ENCODE measurements around the gene BTBD2.

The BTBD2 gene

GRCh38 chr19:2018752-2019151, 3.2 kb upstream of the BTBD2 start:
- no peak for ATAC-seq
- TF ChIP-seq GLIS3 (CRISPR knock-in tag; IDR thresholded peaks at IDR 0.05) (no peak), RARB (CRISPR knock-in tag; IDR thresholded peaks at IDR 0.05) (no peak), ZFP30 (CRISPR knock-in tag; IDR thresholded peaks at IDR 0.05) (no peak), ZNF8 (CRISPR knock-in tag; IDR thresholded peaks at IDR 0.05) (no peak), TCF4 (CRISPR knock-in tag; IDR thresholded peaks at IDR 0.05; ENCODE audit: borderline replicate concordance) (no peak), ISL1 (CRISPR knock-in tag; IDR thresholded peaks at IDR 0.05) (no peak), PATZ1 (CRISPR knock-in tag; IDR thresholded peaks at IDR 0.05; ENCODE audit: borderline replicate concordance) (no peak), ZC3H10 (CRISPR knock-in tag; IDR thresholded peaks at IDR 0.05) (no peak), ZNF70 (CRISPR knock-in tag; IDR thresholded peaks at IDR 0.05) (no peak)
- TF ChIP-seq, protein P1, sequence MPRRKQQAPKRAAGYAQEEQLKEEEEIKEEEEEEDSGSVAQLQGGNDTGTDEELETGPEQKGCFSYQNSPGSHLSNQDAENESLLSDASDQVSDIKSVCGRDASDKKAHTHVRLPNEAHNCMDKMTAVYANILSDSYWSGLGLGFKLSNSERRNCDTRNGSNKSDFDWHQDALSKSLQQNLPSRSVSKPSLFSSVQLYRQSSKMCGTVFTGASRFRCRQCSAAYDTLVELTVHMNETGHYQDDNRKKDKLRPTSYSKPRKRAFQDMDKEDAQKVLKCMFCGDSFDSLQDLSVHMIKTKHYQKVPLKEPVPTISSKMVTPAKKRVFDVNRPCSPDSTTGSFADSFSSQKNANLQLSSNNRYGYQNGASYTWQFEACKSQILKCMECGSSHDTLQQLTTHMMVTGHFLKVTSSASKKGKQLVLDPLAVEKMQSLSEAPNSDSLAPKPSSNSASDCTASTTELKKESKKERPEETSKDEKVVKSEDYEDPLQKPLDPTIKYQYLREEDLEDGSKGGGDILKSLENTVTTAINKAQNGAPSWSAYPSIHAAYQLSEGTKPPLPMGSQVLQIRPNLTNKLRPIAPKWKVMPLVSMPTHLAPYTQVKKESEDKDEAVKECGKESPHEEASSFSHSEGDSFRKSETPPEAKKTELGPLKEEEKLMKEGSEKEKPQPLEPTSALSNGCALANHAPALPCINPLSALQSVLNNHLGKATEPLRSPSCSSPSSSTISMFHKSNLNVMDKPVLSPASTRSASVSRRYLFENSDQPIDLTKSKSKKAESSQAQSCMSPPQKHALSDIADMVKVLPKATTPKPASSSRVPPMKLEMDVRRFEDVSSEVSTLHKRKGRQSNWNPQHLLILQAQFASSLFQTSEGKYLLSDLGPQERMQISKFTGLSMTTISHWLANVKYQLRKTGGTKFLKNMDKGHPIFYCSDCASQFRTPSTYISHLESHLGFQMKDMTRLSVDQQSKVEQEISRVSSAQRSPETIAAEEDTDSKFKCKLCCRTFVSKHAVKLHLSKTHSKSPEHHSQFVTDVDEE (CRISPR knock-in tag; IDR thresholded peaks at IDR 0.05) = no peak
- TF ChIP-seq, protein P2, sequence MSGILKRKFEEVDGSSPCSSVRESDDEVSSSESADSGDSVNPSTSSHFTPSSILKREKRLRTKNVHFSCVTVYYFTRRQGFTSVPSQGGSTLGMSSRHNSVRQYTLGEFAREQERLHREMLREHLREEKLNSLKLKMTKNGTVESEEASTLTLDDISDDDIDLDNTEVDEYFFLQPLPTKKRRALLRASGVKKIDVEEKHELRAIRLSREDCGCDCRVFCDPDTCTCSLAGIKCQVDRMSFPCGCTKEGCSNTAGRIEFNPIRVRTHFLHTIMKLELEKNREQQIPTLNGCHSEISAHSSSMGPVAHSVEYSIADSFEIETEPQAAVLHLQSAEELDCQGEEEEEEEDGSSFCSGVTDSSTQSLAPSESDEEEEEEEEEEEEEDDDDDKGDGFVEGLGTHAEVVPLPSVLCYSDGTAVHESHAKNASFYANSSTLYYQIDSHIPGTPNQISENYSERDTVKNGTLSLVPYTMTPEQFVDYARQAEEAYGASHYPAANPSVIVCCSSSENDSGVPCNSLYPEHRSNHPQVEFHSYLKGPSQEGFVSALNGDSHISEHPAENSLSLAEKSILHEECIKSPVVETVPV (CRISPR knock-in tag; IDR thresholded peaks at IDR 0.05) = no peak

GRCh38 chr19:2016041-2016807, 710 bp upstream of the BTBD2 start:
- ATAC-seq = peak; percentile 74
- TF ChIP-seq TCF4 (CRISPR knock-in tag; IDR thresholded peaks at IDR 0.05; ENCODE audit: borderline replicate concordance) = peak; percentile 41; the same call in 1 of the 2 replicates
- no peak for TF ChIP-seq ZNF565 (CRISPR knock-in tag; conservative IDR thresholded peaks at IDR 0.05; ENCODE audit: low read depth)

GRCh38 chr19:2014731-2015607, 545 bp downstream of the BTBD2 start:
- peak; percentile 38 for ATAC-seq
- TF ChIP-seq PPARA (CRISPR knock-in tag; IDR thresholded peaks at IDR 0.05; ENCODE audit: borderline replicate concordance) = no peak
- TF ChIP-seq, protein P2 (CRISPR knock-in tag; IDR thresholded peaks at IDR 0.05) = no peak
- no peak for TF ChIP-seq ZNF565 (CRISPR knock-in tag; conservative IDR thresholded peaks at IDR 0.05; ENCODE audit: low read depth)
- TF ChIP-seq CSDC2 (CRISPR knock-in tag; IDR thresholded peaks at IDR 0.05) = no peak
- no peak for TF ChIP-seq ZFP30 (CRISPR knock-in tag; IDR thresholded peaks at IDR 0.05)
- TF ChIP-seq OSR1 (CRISPR knock-in tag; IDR thresholded peaks at IDR 0.05) = no peak
- TF ChIP-seq PATZ1 (CRISPR knock-in tag; IDR thresholded peaks at IDR 0.05; ENCODE audit: borderline replicate concordance) = no peak
- no peak for TF ChIP-seq TCF4 (CRISPR knock-in tag; IDR thresholded peaks at IDR 0.05; ENCODE audit: borderline replicate concordance)
- TF ChIP-seq ZC3H10 (CRISPR knock-in tag; IDR thresholded peaks at IDR 0.05) = no peak
- no peak for TF ChIP-seq TOX (CRISPR knock-in tag; IDR thresholded peaks at IDR 0.05; ENCODE audit: borderline replicate concordance)
- no peak for TF ChIP-seq ZNF8 (CRISPR knock-in tag; IDR thresholded peaks at IDR 0.05)
- no peak for TF ChIP-seq ESRRG (CRISPR knock-in tag; IDR thresholded peaks at IDR 0.05)
- TF ChIP-seq BACH2 (CRISPR knock-in tag; IDR thresholded peaks at IDR 0.05; ENCODE audit: borderline replicate concordance) = no peak
- TF ChIP-seq, protein P1 (CRISPR knock-in tag; IDR thresholded peaks at IDR 0.05) = no peak
- no peak for TF ChIP-seq POU6F1 (CRISPR knock-in tag; IDR thresholded peaks at IDR 0.05; ENCODE audit: borderline replicate concordance, low read depth)
- no peak for TF ChIP-seq ARNTL (CRISPR knock-in tag; IDR thresholded peaks at IDR 0.05; ENCODE audit: borderline replicate concordance, low read depth)
